Calu3 (cell line): ENCODE results near the gene ACLY. TPM values are rescaled to one million over a fixed set of nuclear protein-coding genes. Genes with fewer than 3 reads are reported as not detected.

Source experiments
- BruUV-seq: library from RNA; stranded (reverse); fragments of 400-500 nt; replicated peaks from 2 replicates; lab custom pipeline; 2021; lab: Mats Ljungman, UMichigan
- CTCF ChIA-PET: fragments of 300-600 bp; sonication (Branson Sonifier 250); formaldehyde crosslinking; loops from one replicate; lab custom pipeline; 2022; ENCODE audit warnings: antibody characterized with exemption; lab: Charles Lee
- DNase-seq: peaks from one replicate; pipeline ENCODE4 v3.0.0; 2022
- H3K27ac Mint-ChIP-seq: one replicate; pipeline ENCODE4 v1.8.0; 2022; ENCODE audit warnings: mixed read lengths; ENCODE audit not compliant: unreplicated experiment
- H3K27me3 Mint-ChIP-seq: one replicate; pipeline ENCODE4 v1.8.0; 2022; ENCODE audit warnings: mixed read lengths; ENCODE audit not compliant: unreplicated experiment
- H3K36me3 Mint-ChIP-seq: one replicate; pipeline ENCODE4 v1.8.0; 2022; ENCODE audit warnings: mild to moderate bottlenecking, moderate library complexity, mixed read lengths; ENCODE audit not compliant: insufficient read depth, unreplicated experiment
- H3K4me1 Mint-ChIP-seq: one replicate; pipeline ENCODE4 v1.8.0; 2022; ENCODE audit warnings: mild to moderate bottlenecking, low read depth, mixed read lengths; ENCODE audit not compliant: unreplicated experiment
- H3K4me3 Mint-ChIP-seq: one replicate; pipeline ENCODE4 v1.8.0; 2022; ENCODE audit warnings: mild to moderate bottlenecking, low read depth, moderate library complexity, mixed read lengths; ENCODE audit not compliant: unreplicated experiment
- H3K9me3 Mint-ChIP-seq: one replicate; pipeline ENCODE4 v1.8.0; 2022; ENCODE audit warnings: low read depth, mixed read lengths; ENCODE audit not compliant: unreplicated experiment
- intact Hi-C: fragments of 100-400 bp; cut with micrococcal nuclease; formaldehyde crosslinking; loops from one replicate; pipeline ENCODE4 v1.10.0; 2022; ENCODE audit not compliant: unreplicated experiment
- total RNA-seq: library from RNA; stranded (reverse); gene quantifications from 2 replicates; pipeline ENCODE4 v1.2.3, GENCODE V29; 2022
- TF ChIP-seq, protein P1 (sequence below): fragments of 200-600 bp; IDR thresholded peaks from one replicate; pipeline ENCODE4 v1.8.0; 2022; ENCODE audit warnings: antibody characterized with exemption; ENCODE audit not compliant: unreplicated experiment

Gene ACLY
- total RNA-seq, 1 experiment from 2014 or later = 265 TPM

DNA sequence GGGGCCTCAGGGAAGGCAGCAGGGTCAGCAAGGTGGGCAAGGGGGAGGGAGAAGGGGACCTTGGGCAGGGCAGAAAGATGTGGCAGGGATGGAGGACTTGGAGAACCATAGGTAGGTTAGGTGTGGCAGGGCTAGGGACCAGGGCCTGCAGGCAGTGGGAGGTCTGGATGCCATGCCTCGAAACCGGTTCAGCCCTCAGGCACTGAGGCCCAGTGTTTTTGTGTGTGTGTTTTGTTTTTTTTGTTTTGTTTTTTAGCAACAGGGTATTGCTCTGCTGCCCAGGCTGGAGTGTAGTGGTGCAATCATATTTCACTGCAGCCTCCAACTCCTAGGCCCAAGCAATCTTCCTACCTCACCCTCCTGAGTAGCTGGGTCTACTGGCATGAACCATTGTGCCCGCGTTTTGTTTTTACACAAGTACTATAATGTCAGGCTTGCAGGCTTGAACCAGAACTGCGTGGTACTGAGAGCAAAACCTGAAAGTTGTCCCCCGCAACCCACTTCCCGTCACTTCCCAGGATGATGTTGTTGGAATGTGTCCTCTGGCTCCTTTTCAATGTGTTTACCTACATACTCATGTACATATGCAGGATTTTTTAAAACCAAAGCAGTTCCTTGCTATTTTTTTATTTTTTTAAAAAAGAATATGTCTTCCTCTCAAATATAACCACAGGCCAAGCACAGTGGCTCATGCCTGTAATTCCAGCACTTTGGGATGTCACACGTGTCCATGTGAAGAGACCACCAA is 24.0 kb upstream of the ACLY start:
- Mint-ChIP-seq H3K9me3 (no peaks in the 10 kb centered on the region), H3K27me3 (peaks cover 29% of the 10 kb centered on the region), H3K27ac (no peak overlapping the region), H3K4me3 (no peak overlapping the region), H3K36me3 (no peaks in the 10 kb centered on the region), H3K4me1 (no peaks in the 10 kb centered on the region)
- DNase-seq = no peak
- TF ChIP-seq, protein P1, sequence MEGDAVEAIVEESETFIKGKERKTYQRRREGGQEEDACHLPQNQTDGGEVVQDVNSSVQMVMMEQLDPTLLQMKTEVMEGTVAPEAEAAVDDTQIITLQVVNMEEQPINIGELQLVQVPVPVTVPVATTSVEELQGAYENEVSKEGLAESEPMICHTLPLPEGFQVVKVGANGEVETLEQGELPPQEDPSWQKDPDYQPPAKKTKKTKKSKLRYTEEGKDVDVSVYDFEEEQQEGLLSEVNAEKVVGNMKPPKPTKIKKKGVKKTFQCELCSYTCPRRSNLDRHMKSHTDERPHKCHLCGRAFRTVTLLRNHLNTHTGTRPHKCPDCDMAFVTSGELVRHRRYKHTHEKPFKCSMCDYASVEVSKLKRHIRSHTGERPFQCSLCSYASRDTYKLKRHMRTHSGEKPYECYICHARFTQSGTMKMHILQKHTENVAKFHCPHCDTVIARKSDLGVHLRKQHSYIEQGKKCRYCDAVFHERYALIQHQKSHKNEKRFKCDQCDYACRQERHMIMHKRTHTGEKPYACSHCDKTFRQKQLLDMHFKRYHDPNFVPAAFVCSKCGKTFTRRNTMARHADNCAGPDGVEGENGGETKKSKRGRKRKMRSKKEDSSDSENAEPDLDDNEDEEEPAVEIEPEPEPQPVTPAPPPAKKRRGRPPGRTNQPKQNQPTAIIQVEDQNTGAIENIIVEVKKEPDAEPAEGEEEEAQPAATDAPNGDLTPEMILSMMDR = no peak
- intact Hi-C loops = no loop called here
- CTCF ChIA-PET = interaction anchor here (1.1 kb wide), 1 partner anchor 12 kb away, joined by 3 read pairs; the partner anchor contains the start of gene ODAD4
- BruUV-seq = no TSS peak

DNA sequence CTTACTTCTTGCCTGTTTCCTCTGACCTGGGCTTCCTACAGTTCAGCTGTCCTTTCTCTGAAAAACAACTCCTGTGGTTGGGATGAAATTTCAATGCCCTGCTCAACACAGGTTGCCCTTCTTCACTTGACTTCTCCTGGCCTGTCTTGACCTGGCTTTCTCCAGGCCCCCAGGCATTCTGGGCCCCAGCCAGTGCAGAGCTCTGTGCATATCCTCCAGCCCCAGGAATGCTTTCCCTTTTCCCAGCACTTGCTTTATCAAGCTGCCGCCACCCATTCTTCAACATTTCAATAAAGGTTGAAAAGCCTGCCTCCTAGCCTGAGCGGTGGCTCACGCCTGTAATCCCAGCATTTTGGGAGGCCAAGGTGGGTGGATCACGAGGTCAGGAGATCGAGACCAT is 22.4 kb upstream of the ACLY start:
- Mint-ChIP-seq H3K27ac (no peak overlapping the region), H3K9me3 (no peaks in the 10 kb centered on the region), H3K4me1 (no peaks in the 10 kb centered on the region), H3K27me3 (peaks cover 29% of the 10 kb centered on the region), H3K4me3 (no peak overlapping the region), H3K36me3 (no peaks in the 10 kb centered on the region)
- no TSS peak for BruUV-seq
- intact Hi-C loops = no loop called here
- TF ChIP-seq, protein P1 = no peak
- no peak for DNase-seq
- CTCF ChIA-PET = interaction anchor here (0.6 kb wide), 1 partner anchor 134 kb away, joined by 5 read pairs; no protein-coding TSS in a partner anchor

- Mint-ChIP-seq H3K4me3 (no peak overlapping the region), H3K27ac (no peak overlapping the region), H3K4me1 (no peaks in the 10 kb centered on the region), H3K27me3 (peaks cover 29% of the 10 kb centered on the region), H3K9me3 (no peaks in the 10 kb centered on the region), H3K36me3 (no peaks in the 10 kb centered on the region)
- BruUV-seq = no TSS peak
- CTCF ChIA-PET = no interaction called here
- DNase-seq = no peak
- TF ChIP-seq, protein P1 = no peak
- intact Hi-C loops = no loop called here
These were observed 20.9 kb upstream of the ACLY start for GRCh38 chr17:41939693-41940090.

DNA sequence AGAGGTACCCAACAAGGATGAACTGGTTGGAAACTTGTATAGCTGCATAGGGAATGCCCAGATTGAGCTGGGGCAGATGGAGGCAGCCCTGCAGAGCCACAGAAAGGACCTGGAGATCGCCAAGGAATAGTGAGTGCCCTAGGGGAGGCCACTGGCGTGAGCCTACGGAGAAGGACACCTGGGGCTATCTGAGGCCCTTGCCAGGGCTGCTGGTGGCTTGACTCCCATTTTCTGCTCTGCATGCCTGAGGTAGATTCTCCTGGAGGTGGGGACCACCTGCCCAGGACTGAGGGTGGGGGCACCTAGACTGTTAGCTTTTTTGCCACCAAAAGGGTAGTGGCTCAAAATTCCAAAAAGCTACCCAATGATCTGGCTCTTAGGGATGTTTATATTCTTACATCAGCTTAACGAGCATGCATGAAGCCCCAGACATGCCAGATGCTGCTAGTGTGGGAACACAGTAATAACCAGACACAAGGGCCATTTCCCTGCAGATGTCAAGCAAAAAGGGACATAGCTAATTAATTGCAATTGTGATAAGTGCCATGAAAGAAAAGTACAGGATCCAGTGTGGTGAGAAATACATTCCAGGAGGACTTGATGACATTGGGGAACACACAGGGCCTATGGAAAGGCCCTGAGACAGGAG is 20.4 kb upstream of the ACLY start:
- TF ChIP-seq, protein P1 = no peak
- H3K36me3 Mint-ChIP-seq = no peaks in the 10 kb centered on the region
- H3K27me3 Mint-ChIP-seq = peaks cover 29% of the 10 kb centered on the region
- CTCF ChIA-PET = interaction anchor here (0.7 kb wide), 1 partner anchor 9 kb away, joined by 3 read pairs; no protein-coding TSS in a partner anchor
- H3K4me1 Mint-ChIP-seq = no peaks in the 10 kb centered on the region
- H3K9me3 Mint-ChIP-seq = no peaks in the 10 kb centered on the region
- no peak for DNase-seq
- BruUV-seq = no TSS peak
- H3K4me3 Mint-ChIP-seq = no peak overlapping the region
- intact Hi-C loops = no loop called here
- no peak overlapping the region for H3K27ac Mint-ChIP-seq
